NCI-H1417 (cell line): ENCODE results near the gene BCAT1.
"Not testable (repeated sequence)": the region's sequence is repeated elsewhere in the genome, so short reads cannot be mapped to it uniquely, and the experiment has no call there.

Experiments used
- DNase-seq, 3 experiments: peaks; one replicate each; lab custom pipeline; 2025; lab: John Stamatoyannopoulos, UW

BCAT1 gene

DNA sequence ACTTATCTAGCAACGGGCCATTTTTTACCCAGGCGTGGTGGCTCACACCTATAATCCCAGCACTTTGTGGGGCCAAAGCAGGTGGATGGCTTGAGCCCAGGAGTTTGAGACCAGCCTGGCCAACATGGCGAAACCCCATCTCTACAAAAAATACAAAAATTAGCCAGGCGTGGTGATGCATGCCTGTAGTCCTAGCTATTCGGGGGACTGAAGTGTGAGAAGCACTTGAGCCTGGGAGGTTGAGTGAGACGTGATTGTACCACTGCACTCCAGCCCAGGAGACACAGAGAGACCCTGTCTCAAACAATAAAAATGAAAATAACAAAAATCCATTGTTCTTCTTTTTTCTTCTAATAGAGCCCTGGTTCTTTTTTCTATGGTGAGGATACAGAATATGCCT lies 7.5 kb upstream of the BCAT1 start:
- DNase-seq: not testable (repeated sequence)

GRCh38 chr12:24955853-24956252 lies 7.0 kb upstream of the BCAT1 start:
- DNase-seq: no peak

GRCh38 chr12:24955389-24955788 lies 6.5 kb upstream of the BCAT1 start:
- DNase-seq: no peak

- DNase-seq: no peak
Measured at GRCh38 chr12:24954261-24954660, 5.4 kb upstream of the BCAT1 start.

GRCh38 chr12:24952389-24952788 lies 3.5 kb upstream of the BCAT1 start:
- no peak for DNase-seq

GRCh38 chr12:24950231-24950834 lies 1.4 kb upstream of the BCAT1 start:
- peak in 1 of 3 experiments; percentile 32 for DNase-seq

DNA sequence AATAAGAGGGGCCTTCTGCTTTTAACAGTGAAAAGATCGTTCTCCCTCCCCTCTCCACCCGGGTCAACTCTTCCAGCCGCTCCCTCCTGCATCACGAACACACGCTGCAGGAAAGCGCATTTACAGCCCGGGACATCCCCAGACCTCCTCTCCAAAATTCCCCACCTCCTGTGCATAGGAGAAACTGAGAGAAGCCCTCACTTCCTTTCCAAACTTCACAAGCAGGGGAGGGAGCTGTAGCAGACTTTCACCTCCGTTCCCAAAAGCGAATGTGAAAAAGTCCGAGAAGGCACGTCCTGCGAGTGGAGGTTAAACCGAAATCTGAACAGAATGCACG lies 513 bp downstream of the BCAT1 start:
- peak in 1 of 3 experiments; percentile 72 for DNase-seq

GRCh38 chr12:24947541-24948419 lies 1.1 kb downstream of the BCAT1 start:
- DNase-seq: peak in 2 of 3 experiments; percentile 72 to 74

- no peak for DNase-seq
Measured at GRCh38 chr12:24945845-24946244, 3.1 kb downstream of the BCAT1 start.

GRCh38 chr12:24945039-24945438 lies 3.9 kb downstream of the BCAT1 start:
- no peak for DNase-seq

GRCh38 chr12:24944601-24944975 lies 4.3 kb downstream of the BCAT1 start:
- DNase-seq: no peak

DNA sequence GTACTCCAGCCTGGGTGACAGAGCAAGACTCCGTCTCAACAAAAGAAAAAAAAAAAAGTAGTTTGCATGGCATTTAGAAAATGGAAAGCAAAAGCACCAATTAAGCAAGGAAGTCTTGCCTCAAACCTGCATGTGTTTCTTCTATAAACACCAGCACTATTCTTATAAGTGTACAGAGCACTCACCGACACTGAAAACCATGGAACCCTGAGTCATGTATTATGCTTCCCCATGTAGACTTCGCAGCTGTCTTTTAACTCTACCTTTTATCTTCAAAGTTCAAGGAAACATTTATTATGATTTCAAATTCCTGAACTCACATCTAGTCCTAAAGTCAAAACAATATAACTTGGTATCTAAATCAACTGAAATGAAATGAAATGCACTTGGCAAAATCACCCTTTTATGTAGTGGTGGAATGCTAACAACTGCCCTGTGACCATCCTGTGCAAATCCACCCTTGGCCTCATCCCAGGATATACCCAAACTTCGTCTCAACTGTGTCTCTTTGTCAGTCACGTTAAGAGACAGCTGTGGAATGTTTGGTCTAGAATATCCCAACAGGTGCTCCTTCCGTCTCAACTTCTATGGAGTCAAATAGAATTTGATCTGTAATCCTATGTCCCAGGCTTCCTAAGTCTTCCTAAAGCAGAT lies 4.8 kb downstream of the BCAT1 start:
- DNase-seq: no peak

GRCh38 chr12:24940157-24940556 lies 8.7 kb downstream of the BCAT1 start:
- no peak for DNase-seq

DNA sequence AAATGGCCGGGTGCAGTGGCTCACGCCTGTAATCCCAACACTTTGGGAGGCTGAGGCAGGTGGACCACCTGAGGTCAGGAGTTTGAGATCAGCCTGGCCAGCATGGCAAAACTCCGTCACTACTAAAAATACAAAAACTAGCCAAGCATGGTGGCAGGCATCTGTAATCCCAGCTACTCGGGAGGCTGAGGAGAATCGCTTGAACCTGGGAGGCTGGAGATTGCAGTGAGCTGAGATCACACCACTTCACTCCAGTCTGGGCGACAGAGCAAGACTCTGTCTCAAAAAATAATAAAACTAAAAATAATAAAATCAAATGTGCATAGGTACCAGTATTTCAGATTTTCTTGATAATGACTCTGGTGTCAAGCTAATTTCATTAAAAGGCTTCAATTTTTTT lies 9.3 kb downstream of the BCAT1 start:
- not testable (repeated sequence) for DNase-seq

GRCh38 chr12:24938341-24938740 lies 10.6 kb downstream of the BCAT1 start:
- no peak for DNase-seq

DNA sequence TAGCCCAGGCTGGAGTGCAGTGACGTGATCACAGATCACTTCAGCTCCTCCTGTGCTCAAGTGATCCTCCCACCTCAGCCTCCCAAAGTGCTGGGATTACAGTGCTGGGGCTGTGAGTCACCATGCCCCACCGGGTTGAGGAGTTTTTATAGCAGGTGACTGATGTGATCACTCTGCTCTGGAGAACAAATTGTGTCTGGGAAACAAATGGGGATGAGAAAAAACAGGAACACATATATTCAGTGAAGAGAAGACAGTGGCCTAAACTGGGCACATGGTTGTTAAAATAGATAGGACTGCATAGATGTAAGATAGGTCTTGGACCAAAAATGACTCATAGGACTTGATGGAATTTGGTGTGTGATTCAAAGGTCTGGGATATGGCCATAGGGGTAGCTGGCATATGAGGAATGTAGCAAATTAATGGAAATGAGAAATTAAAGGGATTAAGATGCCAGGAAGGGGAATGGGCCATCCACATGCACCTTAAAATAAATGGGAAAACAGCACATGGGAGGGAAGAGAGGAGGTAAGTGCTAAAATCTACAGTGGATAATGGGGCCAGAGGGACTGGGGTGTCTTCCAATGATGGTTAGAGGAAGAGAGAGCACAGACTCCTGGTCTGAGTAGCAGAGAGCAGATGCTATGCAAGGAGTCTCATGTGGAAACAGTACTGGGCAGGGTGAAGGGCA lies 11.2 kb downstream of the BCAT1 start:
- DNase-seq: no peak

DNA sequence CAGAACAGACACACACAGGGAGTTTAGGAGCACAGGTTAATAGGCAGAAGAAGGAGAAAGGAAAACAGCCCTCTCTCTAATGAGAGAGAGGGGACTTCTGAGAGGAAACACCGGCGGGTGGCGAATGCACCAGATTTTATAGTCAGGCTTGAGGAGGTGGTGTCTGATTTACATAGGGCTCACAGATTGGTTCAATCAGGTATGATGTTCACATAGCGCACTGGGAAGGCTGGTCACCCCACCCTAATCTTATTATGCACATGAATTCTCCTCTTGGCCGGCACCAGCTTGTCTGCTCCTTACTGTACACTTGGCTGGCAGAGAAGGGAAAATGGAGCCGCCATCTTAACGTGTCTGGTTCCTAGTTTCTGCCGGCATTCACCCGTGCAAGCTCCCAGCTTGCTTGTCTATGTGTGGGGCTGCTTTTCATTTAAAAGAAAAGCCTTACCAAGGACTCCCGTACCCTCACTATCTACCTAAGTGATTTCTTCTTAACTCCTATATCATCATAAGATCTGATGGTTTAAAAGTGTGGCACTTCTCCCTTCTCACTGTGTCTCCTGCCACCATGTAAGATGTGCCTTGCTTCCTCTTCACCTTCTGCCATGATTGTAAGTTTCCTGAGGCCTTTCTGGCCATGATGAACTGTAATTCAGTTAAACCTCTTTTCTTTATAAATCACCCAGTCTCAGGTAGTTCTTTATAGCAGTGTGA lies 15.1 kb downstream of the BCAT1 start:
- DNase-seq: no peak

GRCh38 chr12:24931666-24932405 lies 17.1 kb downstream of the BCAT1 start:
- no peak for DNase-seq

- DNase-seq: no peak
Measured at GRCh38 chr12:24929953-24930352, 18.9 kb downstream of the BCAT1 start.

DNA sequence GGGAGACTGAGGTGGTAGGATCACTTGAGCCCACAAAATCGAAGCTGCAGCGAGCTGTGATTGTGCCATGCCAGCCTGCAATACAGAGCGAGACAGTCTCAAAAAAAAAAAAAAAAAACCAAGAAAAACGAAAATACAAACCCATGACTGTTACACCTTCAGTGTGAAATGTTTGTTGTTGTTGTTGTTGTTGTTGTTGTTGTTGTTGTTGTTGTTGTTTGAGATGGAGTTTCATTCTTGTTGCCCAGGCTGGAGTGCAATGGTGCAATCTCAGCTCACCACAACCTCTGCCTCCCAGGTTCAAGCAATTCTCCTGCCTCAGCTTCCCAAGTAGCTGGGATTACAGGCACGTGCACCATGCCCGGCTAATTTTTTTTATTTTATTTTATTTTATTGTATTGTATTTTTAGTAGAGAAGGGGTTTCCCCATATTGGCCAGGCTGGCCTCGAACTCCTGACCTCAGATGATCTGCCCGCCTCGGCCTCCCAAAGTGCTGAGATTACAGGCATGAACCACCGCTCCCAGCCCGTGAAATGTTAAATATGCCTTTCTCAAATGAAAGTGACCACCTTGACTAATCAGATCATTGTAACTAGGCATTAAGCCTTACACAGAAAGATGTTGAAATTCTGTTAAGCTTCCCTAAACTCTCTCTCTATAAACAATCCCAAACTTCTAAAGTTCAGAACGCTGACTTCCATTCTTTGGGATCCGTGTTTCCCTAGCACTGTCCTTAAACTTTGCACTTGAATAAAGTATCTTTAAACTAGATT lies 20.2 kb downstream of the BCAT1 start:
- not testable (repeated sequence) for DNase-seq
